T-helper 22 cell (primary cell): ENCODE data around the gene DISP1.

ENCODE experiments used
- DNase-seq: peaks from one replicate; pipeline ENCODE4 v3.0.0-alpha.2; 2020; ENCODE audit warnings: low read depth

The DISP1 gene

GRCh38 chr1:222861062-222861461 is 46.2 kb downstream of the DISP1 start:
- no peak for DNase-seq
